ENCODE results near the gene OR5C1. TPM values are rescaled to one million over a fixed set of nuclear protein-coding genes. Genes with fewer than 3 reads are reported as not detected.

Gene OR5C1
- total RNA-seq, 1 donor from 2014 or later: not detected

GRCh38 chr9:122816163-122816867 lies 27.6 kb downstream of the OR5C1 start:
- Histone ChIP-seq H3K9ac (no peak overlapping the region), H3K9me3 (ENCODE audit: low read depth) (no peaks in the 10 kb centered on the region), H3F3A (ENCODE audit: low read depth) (no peaks in the 10 kb centered on the region), H3K4me3 (no peak overlapping the region), H3K4me1 (no peaks in the 10 kb centered on the region), H3K27ac (no peak overlapping the region), H3K79me2 (ENCODE audit: low read depth) (no peaks in the 10 kb centered on the region), H3K36me3 (peaks cover 10% of the 10 kb centered on the region), H4K20me1 (ENCODE audit: low read depth) (peaks cover 13% of the 10 kb centered on the region), H3K4me2 (no peak overlapping the region), H3K27me3 (no peaks in the 10 kb centered on the region), H2AFZ (replicated peaks) (no peak overlapping the region)
- Mint-ChIP-seq H3K4me3 (no peak overlapping the region), H3K27ac (no peak overlapping the region), H3K36me3 (peaks cover 13% of the 10 kb centered on the region), H3K4me1 (no peaks in the 10 kb centered on the region), H3K9me3 (no peaks in the 10 kb centered on the region), H3K27me3 (ENCODE audit: insufficient read depth, low read depth) (no peaks in the 10 kb centered on the region)
- no peak for DNase-seq (ENCODE audit: low spot score)
- TF ChIP-seq EZH2phosphoT487 (IDR thresholded peaks at IDR 0.05) (no peak), EZH2 (IDR thresholded peaks at IDR 0.05) (no peak)
- TF ChIP-seq, protein P1, sequence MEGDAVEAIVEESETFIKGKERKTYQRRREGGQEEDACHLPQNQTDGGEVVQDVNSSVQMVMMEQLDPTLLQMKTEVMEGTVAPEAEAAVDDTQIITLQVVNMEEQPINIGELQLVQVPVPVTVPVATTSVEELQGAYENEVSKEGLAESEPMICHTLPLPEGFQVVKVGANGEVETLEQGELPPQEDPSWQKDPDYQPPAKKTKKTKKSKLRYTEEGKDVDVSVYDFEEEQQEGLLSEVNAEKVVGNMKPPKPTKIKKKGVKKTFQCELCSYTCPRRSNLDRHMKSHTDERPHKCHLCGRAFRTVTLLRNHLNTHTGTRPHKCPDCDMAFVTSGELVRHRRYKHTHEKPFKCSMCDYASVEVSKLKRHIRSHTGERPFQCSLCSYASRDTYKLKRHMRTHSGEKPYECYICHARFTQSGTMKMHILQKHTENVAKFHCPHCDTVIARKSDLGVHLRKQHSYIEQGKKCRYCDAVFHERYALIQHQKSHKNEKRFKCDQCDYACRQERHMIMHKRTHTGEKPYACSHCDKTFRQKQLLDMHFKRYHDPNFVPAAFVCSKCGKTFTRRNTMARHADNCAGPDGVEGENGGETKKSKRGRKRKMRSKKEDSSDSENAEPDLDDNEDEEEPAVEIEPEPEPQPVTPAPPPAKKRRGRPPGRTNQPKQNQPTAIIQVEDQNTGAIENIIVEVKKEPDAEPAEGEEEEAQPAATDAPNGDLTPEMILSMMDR (IDR thresholded peaks at IDR 0.05): no peak

GRCh38 chr9:122819326-122819725 lies 30.6 kb downstream of the OR5C1 start:
- H4K20me1 ChIP-seq (ENCODE audit: low read depth): peaks cover 39% of the 10 kb centered on the region
- no peaks in the 10 kb centered on the region for H3K9me3 Mint-ChIP-seq
- no peak overlapping the region for H3K4me2 ChIP-seq

DNA sequence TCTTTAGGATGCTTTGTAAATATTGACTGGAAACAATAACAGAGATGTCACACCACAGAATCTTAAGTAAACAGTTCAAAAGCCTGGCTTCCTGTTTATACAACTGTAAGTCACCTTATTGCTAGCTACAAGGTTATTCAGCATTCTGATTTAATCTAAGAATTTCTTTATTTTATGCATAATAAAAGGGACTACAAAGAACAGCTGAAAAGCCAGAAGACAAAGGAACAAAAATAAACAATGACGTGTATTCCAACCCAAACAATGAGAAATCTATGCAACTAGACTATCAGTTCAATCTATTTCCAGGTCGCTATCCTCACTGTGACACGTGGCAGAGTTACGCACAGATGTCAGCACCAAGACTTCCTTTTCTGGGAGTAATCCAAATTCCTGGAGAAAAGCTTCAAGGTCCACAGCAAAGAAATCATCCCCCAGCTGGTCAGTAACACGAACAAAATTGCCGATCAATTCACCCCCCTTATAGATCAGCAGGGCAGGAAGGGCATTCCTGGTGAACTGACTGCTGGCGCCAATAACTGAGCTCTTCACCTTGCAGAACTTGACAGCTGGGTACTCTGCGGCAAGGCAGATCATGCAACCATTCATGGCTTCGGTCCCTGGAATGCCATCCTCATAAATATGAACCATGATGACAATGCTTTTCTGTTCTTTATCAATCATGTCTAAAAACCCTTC lies 31.2 kb downstream of the OR5C1 start:
- no peak overlapping the region for H3K27ac Mint-ChIP-seq

More at GRCh38 chr9:122819326-122819725, 30.6 kb downstream of the OR5C1 start:
- Mint-ChIP-seq H3K36me3 (peaks cover 25% of the 10 kb centered on the region), H3K4me1 (no peaks in the 10 kb centered on the region), H3K4me3 (no peak overlapping the region), H3K27me3 (ENCODE audit: insufficient read depth, low read depth) (no peaks in the 10 kb centered on the region), H3K27ac (no peak overlapping the region)
- H3K79me2 ChIP-seq (ENCODE audit: low read depth): peaks cover 11% of the 10 kb centered on the region
- no peak for TF ChIP-seq EZH2 (IDR thresholded peaks at IDR 0.05)
- TF ChIP-seq, protein P1 (IDR thresholded peaks at IDR 0.05): no peak
- no peak for TF ChIP-seq EZH2phosphoT487 (IDR thresholded peaks at IDR 0.05)
- H3K27ac ChIP-seq: no peak overlapping the region
- no peak overlapping the region for H3K4me3 ChIP-seq
- H3K9me3 ChIP-seq (ENCODE audit: low read depth): no peaks in the 10 kb centered on the region
- H2AFZ ChIP-seq (replicated peaks): no peak overlapping the region
- no peaks in the 10 kb centered on the region for H3F3A ChIP-seq (ENCODE audit: low read depth)
- H3K27me3 ChIP-seq: no peaks in the 10 kb centered on the region
- no peaks in the 10 kb centered on the region for H3K4me1 ChIP-seq
- no peak overlapping the region for H3K9ac ChIP-seq
- peaks cover 10% of the 10 kb centered on the region for H3K36me3 ChIP-seq
- no peak for DNase-seq (ENCODE audit: low spot score)

More for the DNA sequence above, 31.2 kb downstream of the OR5C1 start:
- Histone ChIP-seq H4K20me1 (ENCODE audit: low read depth) (peaks cover 43% of the 10 kb centered on the region), H3K36me3 (peaks cover 10% of the 10 kb centered on the region), H3K9me3 (ENCODE audit: low read depth) (no peaks in the 10 kb centered on the region), H3K27me3 (no peaks in the 10 kb centered on the region), H3K4me1 (no peaks in the 10 kb centered on the region), H2AFZ (replicated peaks) (no peak overlapping the region), H3K4me3 (no peak overlapping the region), H3K4me2 (no peak overlapping the region), H3K9ac (no peak overlapping the region), H3K27ac (no peak overlapping the region), H3F3A (ENCODE audit: low read depth) (no peaks in the 10 kb centered on the region), H3K79me2 (ENCODE audit: low read depth) (peaks cover 17% of the 10 kb centered on the region)
- H3K36me3 Mint-ChIP-seq: peaks cover 25% of the 10 kb centered on the region
- H3K4me3 Mint-ChIP-seq: no peak overlapping the region
- TF ChIP-seq EZH2phosphoT487 (IDR thresholded peaks at IDR 0.05) (no peak), EZH2 (IDR thresholded peaks at IDR 0.05) (no peak)
- TF ChIP-seq, protein P1 (IDR thresholded peaks at IDR 0.05): no peak
- no peak for DNase-seq (ENCODE audit: low spot score)
- H3K27me3 Mint-ChIP-seq (ENCODE audit: insufficient read depth, low read depth): no peaks in the 10 kb centered on the region
- no peaks in the 10 kb centered on the region for H3K4me1 Mint-ChIP-seq
- H3K9me3 Mint-ChIP-seq: no peaks in the 10 kb centered on the region
